GM18505 (cell line): Measurements from ENCODE around the gene STXBP1.

ENCODE experiments used
- ATAC-seq: cut with Tn5 transposase; IDR thresholded peaks from one replicate; pipeline ENCODE4 v1.9.1; 2021; ENCODE audit not compliant: unreplicated experiment
- POLR2A ChIP-seq: IDR thresholded peaks from 4 replicates; pipeline ENCODE4 v1.6.1; 2011; ENCODE audit warnings: borderline replicate concordance; ENCODE audit not compliant: insufficient read depth, insufficient read length; ENCODE audit errors: extremely low read depth

STXBP1 gene

DNA sequence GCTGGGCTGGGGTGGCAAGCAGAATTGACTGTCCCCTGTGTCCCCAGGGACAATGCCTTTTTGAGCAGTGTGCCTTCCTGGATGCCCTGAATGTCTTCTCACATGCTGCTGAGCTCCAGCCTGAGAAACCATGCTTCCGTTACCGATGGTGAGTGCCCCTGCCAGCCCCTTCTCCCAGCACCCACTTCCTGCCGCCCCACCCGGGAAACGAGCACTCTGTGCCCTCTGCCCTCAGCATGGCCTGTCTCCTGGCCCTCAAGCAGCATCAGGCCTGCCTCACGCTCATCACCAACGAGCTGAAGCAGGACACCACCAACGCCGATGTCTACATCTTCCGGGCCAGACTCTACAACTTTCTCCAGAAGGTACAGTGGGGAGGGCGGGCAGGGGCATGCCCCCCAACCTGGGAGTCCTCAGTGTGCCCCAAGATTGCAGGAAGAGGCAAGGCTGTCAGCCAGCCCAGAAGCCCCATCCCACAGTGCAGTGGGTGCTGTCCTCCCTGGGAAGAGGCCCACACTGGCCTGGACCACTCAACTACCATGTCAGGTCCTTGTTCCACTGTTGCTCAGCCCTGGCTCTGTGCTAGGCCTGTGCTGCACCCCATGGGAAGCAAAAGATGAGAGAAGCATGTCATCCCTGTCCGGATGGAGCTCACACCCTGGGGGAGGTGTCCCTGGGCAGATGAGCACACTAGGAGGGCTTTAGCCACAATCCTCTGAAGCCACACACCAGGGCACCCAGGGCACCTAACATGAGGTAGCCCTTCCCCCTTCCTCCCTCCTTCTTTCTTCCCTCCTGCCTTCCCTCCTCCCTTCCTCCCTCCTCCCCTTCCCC lies 108.2 kb downstream of the STXBP1 start:
- TF ChIP-seq POLR2A = no peak
- no peak for ATAC-seq

DNA sequence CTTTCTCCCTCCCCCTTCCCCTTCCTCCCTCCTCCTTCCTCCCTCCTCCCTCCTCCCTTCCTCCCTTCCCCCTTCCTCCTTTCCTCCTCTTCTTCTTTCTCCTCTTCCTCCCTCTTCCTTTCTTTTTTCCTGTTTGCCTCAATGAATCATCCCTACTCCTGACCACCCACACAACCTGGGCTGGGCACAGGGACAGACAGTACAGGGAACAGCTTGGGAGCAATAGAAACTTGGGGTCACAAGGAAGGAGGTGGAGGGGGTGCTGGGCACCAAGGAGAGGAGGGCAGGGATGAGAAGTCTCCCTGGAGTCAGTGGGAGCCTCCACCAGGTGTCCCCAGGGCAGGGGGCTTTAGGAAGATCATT lies 108.8 kb downstream of the STXBP1 start:
- ATAC-seq = no peak
- no peak for TF ChIP-seq POLR2A

DNA sequence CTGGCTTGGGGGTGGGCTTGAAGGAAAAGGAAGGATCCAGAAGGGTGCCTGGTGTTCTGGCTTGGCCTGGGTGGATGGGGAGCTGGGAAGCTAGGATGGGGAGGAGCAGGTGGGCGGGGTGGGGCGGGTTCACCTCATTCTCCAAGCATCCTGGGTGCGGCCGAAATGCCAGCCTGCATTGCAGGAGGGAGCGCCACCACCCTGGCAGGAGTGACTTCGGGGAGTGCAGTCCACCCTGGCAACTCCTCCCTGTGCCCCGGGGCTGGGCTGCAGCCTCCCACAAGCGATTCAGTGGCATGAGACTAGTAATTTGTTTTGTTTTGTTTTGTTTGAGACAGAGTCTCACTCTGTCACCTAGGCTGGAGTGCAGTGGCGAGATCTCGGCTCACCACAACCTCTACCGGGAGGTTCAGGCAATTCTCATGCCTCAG lies 109.3 kb downstream of the STXBP1 start:
- no peak for TF ChIP-seq POLR2A

DNA sequence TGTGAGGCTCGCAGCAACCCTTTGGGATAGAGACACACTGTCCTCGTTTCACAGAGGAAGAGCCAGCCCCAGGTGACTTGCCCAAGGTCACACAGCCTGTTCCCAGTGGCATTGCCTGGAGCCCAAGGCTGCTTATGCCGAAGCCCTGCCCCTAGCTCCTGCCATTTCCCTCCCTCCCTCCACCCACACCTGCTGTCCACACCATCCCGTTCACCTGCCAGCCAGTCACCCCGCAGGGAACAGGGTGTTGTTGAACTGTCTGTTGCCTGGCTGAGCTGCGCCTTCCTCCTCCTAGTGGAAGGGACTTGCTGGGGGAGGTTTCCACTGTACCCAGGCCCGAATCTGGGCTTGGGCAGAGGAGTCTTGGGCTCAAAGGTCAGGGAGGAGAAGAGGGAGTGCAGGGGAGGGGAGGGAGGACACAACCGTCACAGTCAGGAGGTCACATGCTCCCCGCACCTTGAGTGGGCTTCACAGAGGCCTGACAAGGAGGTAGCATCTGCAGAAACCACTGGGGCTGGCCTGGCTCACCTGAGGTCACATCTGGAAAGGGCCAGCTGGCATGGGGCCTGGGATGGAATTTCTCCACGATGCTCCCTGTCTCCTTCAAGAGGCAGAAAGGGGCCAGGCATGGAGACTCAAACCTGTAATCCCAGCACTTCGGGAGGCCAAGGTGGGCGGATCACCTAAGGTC lies 110.1 kb downstream of the STXBP1 start:
- no peak for TF ChIP-seq POLR2A
- no peak for ATAC-seq

More for the DNA sequence above, 109.3 kb downstream of the STXBP1 start:
- ATAC-seq = no peak

DNA sequence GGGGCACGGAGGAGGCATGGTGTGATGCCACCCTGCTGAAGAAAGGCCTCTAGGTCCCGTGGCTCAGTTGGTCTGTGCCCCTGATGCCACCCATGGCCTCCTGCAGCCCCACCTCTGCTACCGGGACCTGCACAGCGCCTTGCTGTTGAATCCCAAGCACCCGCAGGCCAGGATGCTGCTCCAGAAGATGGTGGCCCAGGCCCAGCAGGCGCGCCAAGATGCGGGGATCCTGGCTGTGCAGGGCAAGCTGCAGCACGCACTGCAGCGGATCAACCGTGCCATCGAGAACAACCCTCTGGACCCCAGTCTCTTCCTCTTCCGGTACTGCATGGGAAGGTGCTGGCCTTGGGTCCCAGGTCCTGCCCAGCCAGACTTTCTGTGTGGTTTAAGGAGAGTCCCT lies 110.9 kb downstream of the STXBP1 start:
- TF ChIP-seq POLR2A = no peak
- no peak for ATAC-seq

DNA sequence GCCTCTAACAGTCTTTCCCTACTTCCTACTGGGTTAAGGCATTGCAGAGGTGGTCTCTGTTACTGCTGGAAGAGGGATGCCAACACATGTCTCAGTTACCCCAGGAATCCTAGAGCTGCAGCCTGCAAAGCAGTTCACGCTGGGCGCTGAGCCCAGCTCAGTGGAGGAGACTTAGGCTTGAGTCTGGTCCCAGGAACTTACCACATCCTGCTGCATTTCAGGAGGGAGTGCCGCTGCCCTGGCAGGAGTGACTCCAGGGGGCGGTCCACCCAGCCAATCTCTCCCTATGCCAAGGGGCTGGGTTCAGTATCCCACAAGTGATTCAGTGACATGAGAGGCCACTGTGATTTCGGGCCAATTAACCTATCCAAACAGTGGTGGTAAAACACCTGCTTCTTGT lies 111.4 kb downstream of the STXBP1 start:
- no peak for ATAC-seq
- no peak for TF ChIP-seq POLR2A

DNA sequence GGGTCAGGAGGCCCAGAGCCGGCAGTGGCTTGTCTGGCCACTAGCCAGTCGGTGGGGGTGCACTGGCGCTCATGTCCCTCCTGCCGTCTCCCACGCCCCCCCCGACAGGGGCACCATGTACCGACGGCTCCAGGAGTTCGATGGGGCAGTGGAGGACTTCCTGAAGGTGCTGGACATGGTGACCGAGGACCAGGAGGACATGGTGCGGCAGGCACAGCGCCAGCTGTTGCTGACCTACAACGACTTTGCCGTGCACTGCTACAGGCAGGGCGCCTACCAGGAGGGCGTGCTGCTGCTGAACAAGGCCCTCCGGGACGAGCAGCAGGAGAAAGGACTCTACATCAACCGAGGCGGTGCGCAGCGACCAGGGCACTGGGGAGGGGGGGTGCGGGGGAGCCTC lies 111.9 kb downstream of the STXBP1 start:
- no peak for ATAC-seq
- TF ChIP-seq POLR2A = no peak

DNA sequence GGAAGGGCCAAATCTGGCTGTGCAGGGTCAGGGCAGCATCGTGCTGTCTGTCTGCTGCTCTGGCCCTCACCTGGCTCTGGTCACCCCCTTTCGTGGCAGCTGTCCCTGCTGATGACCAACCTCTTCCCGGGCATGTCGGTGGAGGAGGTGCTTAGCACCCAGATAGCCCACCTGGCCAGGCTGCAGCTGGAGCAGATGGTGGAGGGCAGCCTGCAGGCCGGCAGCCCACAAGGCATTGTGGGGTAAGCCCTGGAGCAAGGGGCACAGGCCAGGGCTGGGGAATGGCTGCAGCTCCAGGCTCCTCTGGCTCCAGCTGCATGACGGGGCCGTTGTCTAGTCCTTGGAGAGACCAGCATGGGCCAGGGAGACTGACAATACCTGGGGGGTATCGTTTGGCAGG lies 114.8 kb downstream of the STXBP1 start:
- no peak for TF ChIP-seq POLR2A
- ATAC-seq = no peak

DNA sequence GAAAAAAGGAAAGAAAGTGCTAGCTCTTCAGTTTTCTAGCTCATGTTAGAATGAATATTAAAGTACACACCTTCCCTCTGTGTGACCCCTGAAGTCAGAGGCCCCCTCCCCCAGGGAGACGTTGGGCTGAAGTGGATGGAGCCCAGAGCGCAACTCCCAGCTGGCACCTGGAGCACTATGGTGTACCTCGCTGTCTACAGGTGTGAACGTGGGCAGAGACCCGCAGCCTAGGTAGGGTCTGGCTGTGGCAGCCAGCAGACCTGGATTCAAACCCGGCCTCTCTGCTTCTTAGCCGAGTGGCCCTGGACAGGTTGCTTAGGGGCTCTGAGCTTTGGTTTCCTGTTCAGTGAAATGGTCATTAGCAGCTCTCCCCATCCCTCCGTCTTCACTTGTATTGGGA lies 116.7 kb downstream of the STXBP1 start:
- no peak for TF ChIP-seq POLR2A
- ATAC-seq = no peak

DNA sequence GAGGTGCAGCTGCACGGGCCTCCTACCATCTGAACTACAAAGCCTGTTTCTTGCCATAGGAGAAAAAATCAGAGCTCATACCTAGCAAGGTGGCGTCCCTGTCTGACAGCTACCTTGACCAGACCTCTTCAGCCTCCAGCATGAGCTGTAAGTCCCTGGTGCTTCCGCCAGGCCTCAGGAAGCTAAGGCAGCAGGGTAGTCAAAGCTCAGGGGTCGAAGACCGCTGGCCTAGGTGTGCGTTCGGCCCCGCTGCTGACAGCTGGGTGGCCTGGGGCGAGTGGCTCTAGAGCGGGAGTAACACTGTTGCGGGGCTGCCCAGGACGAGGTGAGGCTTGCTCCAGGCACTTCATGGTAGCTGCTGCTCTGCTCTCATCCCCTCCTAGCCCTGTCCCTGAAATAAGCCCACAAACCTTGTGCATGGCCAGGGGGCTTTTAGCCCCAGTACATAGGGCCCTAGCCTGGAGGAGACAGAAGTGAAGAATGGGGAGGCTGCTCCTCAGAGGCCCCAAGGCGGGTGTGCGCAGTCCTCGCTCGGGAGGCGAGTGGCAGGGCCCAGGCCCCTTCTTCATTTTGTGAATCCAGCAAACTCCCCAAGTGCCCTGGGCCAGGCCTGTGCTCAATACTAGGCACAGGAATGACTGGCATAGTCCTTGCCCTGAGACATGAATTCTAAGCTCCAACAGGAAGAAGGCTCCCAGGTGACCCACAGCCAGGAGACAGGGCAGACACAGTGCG lies 117.6 kb downstream of the STXBP1 start:
- ATAC-seq = no peak
- TF ChIP-seq POLR2A = no peak

DNA sequence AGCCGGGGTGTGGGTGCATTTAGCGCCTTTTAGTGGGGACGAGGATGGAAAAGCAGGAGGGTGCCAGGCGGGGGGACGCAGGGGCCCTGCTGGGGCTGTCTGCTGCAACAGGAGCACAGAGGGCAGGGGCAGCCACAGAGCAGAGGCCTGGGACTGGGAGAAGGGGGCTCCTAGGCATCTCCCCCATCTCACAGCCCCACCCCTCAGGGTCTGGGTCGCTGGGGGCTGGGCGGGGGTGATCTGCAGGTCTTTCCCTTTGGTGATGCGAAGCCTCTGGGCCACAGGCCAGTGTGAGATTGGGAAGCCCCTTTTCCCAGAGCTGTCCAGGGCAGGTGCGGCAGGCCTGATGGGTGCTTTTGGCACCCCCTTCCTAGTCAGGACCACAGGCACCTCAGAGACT lies 118.2 kb downstream of the STXBP1 start:
- no peak for TF ChIP-seq POLR2A
- ATAC-seq = no peak

DNA sequence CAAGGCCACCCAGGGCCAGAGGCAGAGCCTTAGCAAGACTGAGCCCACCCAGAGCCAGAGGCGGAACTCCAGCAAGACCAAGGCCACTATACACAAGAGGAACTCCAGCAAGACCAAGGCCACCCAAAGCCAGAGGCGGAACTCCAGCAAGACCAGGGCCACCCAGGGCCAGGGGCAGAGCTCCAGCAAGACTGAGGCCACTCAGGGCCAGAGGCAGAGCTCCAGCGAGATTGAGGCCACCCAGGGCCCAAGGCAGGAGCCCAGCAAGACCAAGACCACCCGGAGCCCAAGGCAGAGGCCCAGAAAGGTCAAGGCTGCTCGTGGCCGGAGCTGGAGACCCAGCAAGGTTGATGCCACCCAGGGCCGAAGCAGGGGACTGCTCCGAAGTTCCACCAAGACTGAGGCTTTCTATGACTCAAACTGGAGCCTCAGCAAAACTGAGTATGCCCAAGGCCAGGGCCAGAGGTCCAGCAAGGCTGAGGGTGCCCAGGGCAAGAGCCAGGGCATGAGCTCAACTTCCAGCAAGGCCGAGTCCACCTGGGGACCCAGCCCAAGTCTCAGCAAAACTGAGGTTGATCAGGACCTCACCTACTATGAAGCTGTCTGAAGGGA lies 118.8 kb downstream of the STXBP1 start:
- no peak for TF ChIP-seq POLR2A

DNA sequence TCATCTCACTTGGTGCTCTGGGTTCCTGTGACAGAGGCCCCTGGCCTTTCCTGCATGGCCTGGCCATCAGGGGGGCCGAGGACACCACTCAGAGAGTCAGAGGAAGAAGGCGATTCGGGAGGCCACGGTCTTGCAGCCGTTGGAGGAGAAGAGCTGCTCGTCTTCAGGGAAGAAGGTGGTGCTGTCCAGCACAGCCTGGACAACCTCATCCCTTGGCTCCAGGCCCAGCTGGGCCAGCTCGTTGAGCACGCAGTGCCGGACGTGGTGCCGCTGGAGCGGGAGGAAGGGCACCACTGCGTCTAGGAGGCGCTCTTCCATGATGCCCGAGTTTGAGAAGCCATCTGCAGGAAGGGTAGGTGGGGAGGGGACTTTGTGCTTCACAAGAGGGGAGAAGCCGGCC lies 119.9 kb downstream of the STXBP1 start:
- no peak for ATAC-seq
- TF ChIP-seq POLR2A = no peak

More for the DNA sequence above, 118.8 kb downstream of the STXBP1 start:
- ATAC-seq = no peak
